HepG2 (cell line): ENCODE measurements around the gene RPGRIP1. TPM values are rescaled to one million over a fixed set of nuclear protein-coding genes. Genes with fewer than 3 reads are reported as not detected.
A peak's percentile ranks its signal among the peaks of the same experiment; 100 is the strongest.

Experiments used
- ARNT2 ChIP-seq: sonication (generic); formaldehyde crosslinking; IDR thresholded peaks from 2 replicates; pipeline ENCODE4 v1.8.0; 2022; ENCODE audit warnings: mild to moderate bottlenecking, low read depth, missing genetic modification reagents, moderate library complexity
- CEBPB ChIP-seq: IDR thresholded peaks from 2 replicates; pipeline ENCODE4 v1.6.1; 2011; ENCODE audit warnings: low read depth, low read length, improper control_type of control experiment, borderline replicate concordance
- EEA1 ChIP-seq: sonication (generic); formaldehyde crosslinking; IDR thresholded peaks from 2 replicates; pipeline ENCODE4 v1.5.1; 2020; ENCODE audit warnings: mild to moderate bottlenecking, missing genetic modification reagents, borderline replicate concordance
- ETV6 ChIP-seq: sonication (generic); formaldehyde crosslinking; conservative IDR thresholded peaks from 2 replicates; pipeline ENCODE4 v1.4.0; 2020; ENCODE audit warnings: missing genetic modification reagents
- HMG20A ChIP-seq: IDR thresholded peaks from 2 replicates; pipeline ENCODE4 v1.6.1; 2016; ENCODE audit warnings: borderline replicate concordance
- KDM1A ChIP-seq: IDR thresholded peaks from 2 replicates; pipeline ENCODE4 v1.6.1; 2016; ENCODE audit warnings: missing compliant biosample characterization
- NR3C1 ChIP-seq: sonication (generic); formaldehyde crosslinking; IDR thresholded peaks from 2 replicates; pipeline ENCODE4 v1.4.0; 2020; ENCODE audit warnings: missing genetic modification reagents
- SALL1 ChIP-seq: sonication (generic); formaldehyde crosslinking; IDR thresholded peaks from 2 replicates; pipeline ENCODE4 v1.8.0; 2022; ENCODE audit warnings: mild to moderate bottlenecking, missing genetic modification reagents
- SPEN ChIP-seq: sonication (generic); formaldehyde crosslinking; IDR thresholded peaks from 2 replicates; pipeline ENCODE4 v1.5.1; 2020; ENCODE audit warnings: low read depth, mild to moderate bottlenecking, missing genetic modification reagents
- TBX2 ChIP-seq: sonication (generic); formaldehyde crosslinking; IDR thresholded peaks from 2 replicates; pipeline ENCODE4 v1.5.0; 2020; ENCODE audit warnings: missing genetic modification reagents, mild to moderate bottlenecking, borderline replicate concordance
- THYN1 ChIP-seq: sonication (generic); formaldehyde crosslinking; IDR thresholded peaks from 2 replicates; pipeline ENCODE4 v1.8.1; 2023; ENCODE audit warnings: low read depth, mild to moderate bottlenecking, moderate library complexity, missing genetic modification reagents, borderline replicate concordance
- ZC3H4 ChIP-seq: sonication (generic); formaldehyde crosslinking; IDR thresholded peaks from 2 replicates; pipeline ENCODE4 v1.4.0; 2020; ENCODE audit warnings: missing genetic modification reagents, borderline replicate concordance
- ZNF274 ChIP-seq: sonication (generic); formaldehyde crosslinking; IDR thresholded peaks from 2 replicates; pipeline ENCODE4 v1.5.1; 2020; ENCODE audit warnings: mild to moderate bottlenecking, missing genetic modification reagents
- ZNF280D ChIP-seq: sonication (generic); formaldehyde crosslinking; IDR thresholded peaks from 2 replicates; pipeline ENCODE4 v1.5.1; 2020; ENCODE audit warnings: mild to moderate bottlenecking, missing genetic modification reagents
- ZNF33B ChIP-seq: sonication (generic); formaldehyde crosslinking; IDR thresholded peaks from 2 replicates; pipeline ENCODE4 v1.5.1; 2020; ENCODE audit warnings: mild to moderate bottlenecking, missing genetic modification reagents
- ZNF616 ChIP-seq: sonication (generic); formaldehyde crosslinking; IDR thresholded peaks from 2 replicates; pipeline ENCODE4 v1.5.0; 2020; ENCODE audit warnings: low read depth, mild to moderate bottlenecking, missing genetic modification reagents
- ZNF740 ChIP-seq: sonication (generic); formaldehyde crosslinking; IDR thresholded peaks from 2 replicates; pipeline ENCODE4 v1.4.0; 2020; ENCODE audit warnings: missing genetic modification reagents
- polyA plus RNA-seq, 8 experiments: library from polyadenylated mRNA; depleted of rRNA in 3 of 8; stranded (reverse) in 7 of 8; unstranded in 1 of 8; fragments of >200 nt; fragmentation: Illumina TruSeq in 4 of 8; extraction: Trizol in 4 of 8; gene quantifications; 2 replicates each; pipeline versions ENCODE4 v1.2.1 to v1.2.3, GENCODE V29; 2011 to 2016; ENCODE audit warnings: low read depth in 4 of 8, missing spikeins in 1 of 8, mixed read lengths in 1 of 8; ENCODE audit not compliant: insufficient read depth in 1 of 8
- total RNA-seq, 5 experiments: library from RNA; depleted of rRNA; stranded (reverse); fragments of >200 nt; fragmentation: Illumina TruSeq; extraction: Trizol; gene quantifications; 2 replicates each; pipeline ENCODE4 v1.2.3, GENCODE V29; 2016; ENCODE audit warnings: low read depth in 1 of 5
- TF ChIP-seq, protein P1 (sequence below): sonication (generic); formaldehyde crosslinking; IDR thresholded peaks from 2 replicates; pipeline ENCODE4 v1.4.0; 2020; ENCODE audit warnings: missing genetic modification reagents, borderline replicate concordance
- TF ChIP-seq, protein P2 (sequence below): sonication (generic); formaldehyde crosslinking; IDR thresholded peaks from 2 replicates; pipeline ENCODE4 v1.8.0; 2022; ENCODE audit warnings: missing genetic modification reagents, low read depth, mild to moderate bottlenecking, borderline replicate concordance
- TF ChIP-seq, protein P3 (sequence below): sonication (generic); formaldehyde crosslinking; conservative IDR thresholded peaks from 2 replicates; pipeline ENCODE4 v1.5.0; 2020; ENCODE audit warnings: missing genetic modification reagents

The RPGRIP1 gene
- total and polyA plus RNA-seq, 2 of the 13 experiments (the other 11 are each of a cell fraction or from before 2014, with no cell fraction given): 0.13 to 1.1 TPM

DNA sequence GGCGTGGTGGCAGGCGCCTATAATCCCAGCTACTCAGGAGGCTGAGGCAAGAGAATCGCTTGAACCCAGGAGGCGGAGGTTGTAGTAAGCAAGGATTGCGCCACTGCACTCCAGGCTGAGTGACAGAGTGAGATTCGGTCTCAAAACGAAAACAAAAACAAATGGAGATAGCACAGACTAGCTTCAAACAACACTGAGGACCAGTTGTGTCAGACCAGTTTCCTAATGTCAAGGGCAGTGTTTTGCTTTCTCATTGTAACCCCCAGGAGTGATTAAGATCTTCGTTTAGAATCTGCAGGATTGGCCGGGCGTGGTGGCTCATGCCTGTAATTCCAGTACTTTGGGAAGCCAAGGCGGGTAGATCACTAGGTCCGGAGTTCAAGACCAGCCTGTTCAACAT lies 18.5 kb downstream of the RPGRIP1 start (continued):
- TF ChIP-seq, protein P1, sequence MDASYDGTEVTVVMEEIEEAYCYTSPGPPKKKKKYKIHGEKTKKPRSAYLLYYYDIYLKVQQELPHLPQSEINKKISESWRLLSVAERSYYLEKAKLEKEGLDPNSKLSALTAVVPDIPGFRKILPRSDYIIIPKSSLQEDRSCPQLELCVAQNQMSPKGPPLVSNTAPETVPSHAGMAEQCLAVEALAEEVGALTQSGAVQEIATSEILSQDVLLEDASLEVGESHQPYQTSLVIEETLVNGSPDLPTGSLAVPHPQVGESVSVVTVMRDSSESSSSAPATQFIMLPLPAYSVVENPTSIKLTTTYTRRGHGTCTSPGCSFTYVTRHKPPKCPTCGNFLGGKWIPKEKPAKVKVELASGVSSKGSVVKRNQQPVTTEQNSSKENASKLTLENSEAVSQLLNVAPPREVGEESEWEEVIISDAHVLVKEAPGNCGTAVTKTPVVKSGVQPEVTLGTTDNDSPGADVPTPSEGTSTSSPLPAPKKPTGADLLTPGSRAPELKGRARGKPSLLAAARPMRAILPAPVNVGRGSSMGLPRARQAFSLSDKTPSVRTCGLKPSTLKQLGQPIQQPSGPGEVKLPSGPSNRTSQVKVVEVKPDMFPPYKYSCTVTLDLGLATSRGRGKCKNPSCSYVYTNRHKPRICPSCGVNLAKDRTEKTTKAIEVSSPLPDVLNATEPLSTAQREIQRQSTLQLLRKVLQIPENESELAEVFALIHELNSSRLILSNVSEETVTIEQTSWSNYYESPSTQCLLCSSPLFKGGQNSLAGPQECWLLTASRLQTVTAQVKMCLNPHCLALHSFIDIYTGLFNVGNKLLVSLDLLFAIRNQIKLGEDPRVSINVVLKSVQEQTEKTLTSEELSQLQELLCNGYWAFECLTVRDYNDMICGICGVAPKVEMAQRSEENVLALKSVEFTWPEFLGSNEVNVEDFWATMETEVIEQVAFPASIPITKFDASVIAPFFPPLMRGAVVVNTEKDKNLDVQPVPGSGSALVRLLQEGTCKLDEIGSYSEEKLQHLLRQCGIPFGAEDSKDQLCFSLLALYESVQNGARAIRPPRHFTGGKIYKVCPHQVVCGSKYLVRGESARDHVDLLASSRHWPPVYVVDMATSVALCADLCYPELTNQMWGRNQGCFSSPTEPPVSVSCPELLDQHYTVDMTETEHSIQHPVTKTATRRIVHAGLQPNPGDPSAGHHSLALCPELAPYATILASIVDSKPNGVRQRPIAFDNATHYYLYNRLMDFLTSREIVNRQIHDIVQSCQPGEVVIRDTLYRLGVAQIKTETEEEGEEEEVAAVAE (CRISPR knock-in tag): no peak
- TF ChIP-seq ZC3H4 (no peak), THYN1 (CRISPR knock-in tag) (no peak), ZNF274 (CRISPR knock-in tag) (0 out of 2 replicates have a peak, but pooled peaks have one; percentile 19), ZNF280D (CRISPR knock-in tag) (peak; percentile 51; the same call in 1 of the 2 replicates), TBX2 (peak; percentile 54; the same call in 1 of the 2 replicates), KDM1A (peak; percentile 48; the same call in 1 of the 2 replicates), CEBPB (peak; percentile 78), ETV6 (no peak), SALL1 (CRISPR knock-in tag) (peak; percentile 55; the same call in 1 of the 2 replicates), EEA1 (no peak), ZNF616 (no peak), SPEN (CRISPR knock-in tag) (no peak), NR3C1 (CRISPR knock-in tag) (no peak), ZNF740 (CRISPR knock-in tag) (no peak), ARNT2 (no peak), ZNF33B (CRISPR knock-in tag) (no peak), HMG20A (no peak)
- TF ChIP-seq, protein P2, sequence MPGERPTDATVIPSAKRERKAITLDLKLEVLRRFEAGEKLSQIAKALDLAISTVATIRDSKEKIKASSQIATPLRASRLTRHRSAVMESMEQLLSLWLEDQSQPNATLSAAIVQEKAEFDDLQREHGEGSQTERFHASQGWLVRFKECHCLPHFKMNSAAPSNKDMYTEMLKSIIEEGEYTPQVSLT (CRISPR knock-in tag): no peak
- TF ChIP-seq, protein P3, sequence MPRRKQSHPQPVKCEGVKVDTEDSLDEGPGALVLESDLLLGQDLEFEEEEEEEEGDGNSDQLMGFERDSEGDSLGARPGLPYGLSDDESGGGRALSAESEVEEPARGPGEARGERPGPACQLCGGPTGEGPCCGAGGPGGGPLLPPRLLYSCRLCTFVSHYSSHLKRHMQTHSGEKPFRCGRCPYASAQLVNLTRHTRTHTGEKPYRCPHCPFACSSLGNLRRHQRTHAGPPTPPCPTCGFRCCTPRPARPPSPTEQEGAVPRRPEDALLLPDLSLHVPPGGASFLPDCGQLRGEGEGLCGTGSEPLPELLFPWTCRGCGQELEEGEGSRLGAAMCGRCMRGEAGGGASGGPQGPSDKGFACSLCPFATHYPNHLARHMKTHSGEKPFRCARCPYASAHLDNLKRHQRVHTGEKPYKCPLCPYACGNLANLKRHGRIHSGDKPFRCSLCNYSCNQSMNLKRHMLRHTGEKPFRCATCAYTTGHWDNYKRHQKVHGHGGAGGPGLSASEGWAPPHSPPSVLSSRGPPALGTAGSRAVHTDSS (CRISPR knock-in tag): no peak
